ENCODE data around the gene FAM240A.

The FAM240A gene

GRCh38 chr3:46664188-46664970, 52.1 kb downstream of the FAM240A start:
- DNase-seq = no peak

- DNase-seq = no peak
Observed at GRCh38 chr3:46664971-46665762, 52.8 kb downstream of the FAM240A start.

GRCh38 chr3:46665763-46666452, 53.6 kb downstream of the FAM240A start:
- no peak for DNase-seq

- DNase-seq = no peak
Observed at GRCh38 chr3:46666453-46666845, 54.1 kb downstream of the FAM240A start.

- DNase-seq = no peak
Observed at GRCh38 chr3:46667061-46667621, 54.8 kb downstream of the FAM240A start.

- DNase-seq = no peak
Observed at GRCh38 chr3:46667657-46668056, 55.3 kb downstream of the FAM240A start.

GRCh38 chr3:46668116-46668515, 55.8 kb downstream of the FAM240A start:
- DNase-seq = no peak

GRCh38 chr3:46668591-46668990, 56.3 kb downstream of the FAM240A start:
- no peak for DNase-seq

- no peak for DNase-seq
Observed at GRCh38 chr3:46669191-46669999, 57.1 kb downstream of the FAM240A start.

- DNase-seq = no peak
Observed at GRCh38 chr3:46670000-46670890, 57.9 kb downstream of the FAM240A start.

GRCh38 chr3:46670891-46671427, 58.6 kb downstream of the FAM240A start:
- no peak for DNase-seq

- DNase-seq = no peak
Observed at GRCh38 chr3:46671541-46672348, 59.4 kb downstream of the FAM240A start.

GRCh38 chr3:46672349-46672695, 60.0 kb downstream of the FAM240A start:
- no peak for DNase-seq

GRCh38 chr3:46673151-46674030, 61.1 kb downstream of the FAM240A start:
- DNase-seq = no peak

- no peak for DNase-seq
Observed at GRCh38 chr3:46674031-46674845, 61.9 kb downstream of the FAM240A start.

GRCh38 chr3:46675426-46675825, 63.1 kb downstream of the FAM240A start:
- DNase-seq = no peak

All from fibroblast of skin of scalp (primary cell).